ENCODE data around the gene SIGLEC5.
"Not testable (repeated sequence)": the region's sequence is repeated elsewhere in the genome, so short reads cannot be mapped to it uniquely, and the experiment has no call there.

The SIGLEC5 gene, protein sequence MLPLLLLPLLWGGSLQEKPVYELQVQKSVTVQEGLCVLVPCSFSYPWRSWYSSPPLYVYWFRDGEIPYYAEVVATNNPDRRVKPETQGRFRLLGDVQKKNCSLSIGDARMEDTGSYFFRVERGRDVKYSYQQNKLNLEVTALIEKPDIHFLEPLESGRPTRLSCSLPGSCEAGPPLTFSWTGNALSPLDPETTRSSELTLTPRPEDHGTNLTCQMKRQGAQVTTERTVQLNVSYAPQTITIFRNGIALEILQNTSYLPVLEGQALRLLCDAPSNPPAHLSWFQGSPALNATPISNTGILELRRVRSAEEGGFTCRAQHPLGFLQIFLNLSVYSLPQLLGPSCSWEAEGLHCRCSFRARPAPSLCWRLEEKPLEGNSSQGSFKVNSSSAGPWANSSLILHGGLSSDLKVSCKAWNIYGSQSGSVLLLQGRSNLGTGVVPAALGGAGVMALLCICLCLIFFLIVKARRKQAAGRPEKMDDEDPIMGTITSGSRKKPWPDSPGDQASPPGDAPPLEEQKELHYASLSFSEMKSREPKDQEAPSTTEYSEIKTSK

DNA sequence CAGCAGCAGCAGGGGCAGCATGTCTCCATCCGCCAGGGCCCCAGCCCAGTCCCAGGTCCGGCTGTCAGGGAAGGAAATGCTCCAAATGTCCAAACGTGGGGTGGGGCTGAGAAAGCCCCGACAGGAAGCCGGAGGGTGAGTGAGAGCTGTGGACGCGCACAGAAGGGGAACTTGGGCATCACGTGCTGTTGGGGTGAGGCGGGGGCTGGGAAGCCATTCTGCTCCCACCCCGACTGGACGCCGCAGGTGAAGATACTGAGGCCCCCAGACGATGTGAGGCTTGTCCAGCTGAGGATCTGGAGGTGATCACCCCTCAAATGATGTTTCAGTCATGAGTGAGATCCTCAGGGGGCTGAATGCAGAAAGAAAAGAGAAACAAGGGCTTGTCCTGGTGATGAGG lies at the start of gene SIGLEC5:
Gene SIGLEC5, minus strand, starts transcription at position 87 of the 400 bp plus-strand sequence. Its CDS starts 66 bp downstream, at position 21.
- DNase-seq (ENCODE audit: low read depth): not testable (repeated sequence)

DNA sequence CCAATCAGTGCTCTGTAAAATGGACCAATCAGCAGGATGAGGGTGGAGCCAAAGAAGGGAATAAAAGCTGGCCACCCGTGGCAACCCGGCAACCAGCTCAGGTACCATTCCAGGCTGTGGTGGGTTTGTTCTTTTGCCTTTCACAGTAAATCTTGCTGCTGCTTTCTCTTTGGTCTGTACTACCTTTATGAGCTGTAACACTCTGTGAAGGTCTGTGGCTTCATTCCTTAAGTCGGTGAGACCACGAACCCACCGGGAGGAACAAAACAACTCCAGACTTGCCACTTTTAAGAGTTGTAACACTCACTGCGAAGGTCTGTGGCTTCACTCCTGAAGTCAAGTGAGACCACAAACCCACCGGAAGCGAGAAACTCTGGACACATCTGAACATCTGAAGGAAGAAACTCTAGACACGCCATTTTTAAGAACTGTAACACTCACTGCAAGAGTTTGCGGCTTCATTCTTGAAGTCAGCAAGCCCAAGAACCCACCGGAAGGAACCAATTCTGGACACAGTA lies 46.4 kb upstream of the SIGLEC5 start:
- DNase-seq (ENCODE audit: low read depth): no peak

DNA sequence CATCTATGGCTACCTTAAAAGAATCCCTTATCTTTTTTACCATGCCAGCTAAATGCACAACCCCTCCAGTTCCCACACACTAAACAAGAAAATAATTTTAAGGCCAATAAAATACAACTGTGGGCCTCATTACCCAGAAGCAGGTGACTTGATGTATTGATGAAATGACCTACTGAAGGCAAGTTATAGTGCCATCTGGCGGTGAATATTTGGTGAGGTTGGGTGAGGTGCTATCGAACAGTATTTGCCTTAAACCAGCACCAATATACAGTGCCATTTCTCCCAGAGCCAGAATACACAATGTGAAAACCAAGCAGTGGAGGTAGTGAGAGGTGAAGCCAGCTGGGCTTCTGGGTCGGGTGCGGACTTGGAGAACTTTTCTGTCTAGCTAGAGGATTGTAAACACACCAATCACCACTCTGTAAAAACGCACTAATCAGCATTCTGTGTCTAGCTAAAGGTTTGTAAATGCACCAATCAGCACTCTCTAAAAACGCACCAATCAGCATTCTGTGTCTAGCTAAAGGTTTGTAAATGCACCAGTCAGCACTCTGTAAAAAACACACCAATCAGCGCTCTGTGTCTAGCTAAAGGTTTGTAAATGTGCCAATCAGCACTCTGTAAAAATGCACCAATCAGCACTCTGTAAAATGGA lies 45.8 kb upstream of the SIGLEC5 start:
- DNase-seq (ENCODE audit: low read depth): not testable (repeated sequence)

DNA sequence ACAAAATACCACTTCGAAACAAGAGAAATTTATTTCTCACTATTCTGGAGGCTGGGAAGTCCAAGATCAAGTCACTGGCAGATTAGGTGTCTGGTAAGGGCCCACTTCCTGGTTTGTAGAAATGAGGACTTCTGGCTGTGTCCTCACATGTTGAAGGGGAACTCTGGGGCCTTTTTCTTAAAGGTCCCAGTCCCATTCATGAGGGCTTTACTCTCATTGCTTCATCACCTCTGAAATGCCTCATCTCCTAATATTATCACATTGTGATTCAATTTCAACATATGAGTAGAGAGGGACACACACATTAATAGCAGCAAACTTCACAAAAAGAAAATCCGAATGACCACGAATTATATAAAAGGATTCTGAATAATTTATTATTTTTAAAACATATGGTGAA lies 38.0 kb upstream of the SIGLEC5 start:
- DNase-seq (ENCODE audit: low read depth): no peak

DNA sequence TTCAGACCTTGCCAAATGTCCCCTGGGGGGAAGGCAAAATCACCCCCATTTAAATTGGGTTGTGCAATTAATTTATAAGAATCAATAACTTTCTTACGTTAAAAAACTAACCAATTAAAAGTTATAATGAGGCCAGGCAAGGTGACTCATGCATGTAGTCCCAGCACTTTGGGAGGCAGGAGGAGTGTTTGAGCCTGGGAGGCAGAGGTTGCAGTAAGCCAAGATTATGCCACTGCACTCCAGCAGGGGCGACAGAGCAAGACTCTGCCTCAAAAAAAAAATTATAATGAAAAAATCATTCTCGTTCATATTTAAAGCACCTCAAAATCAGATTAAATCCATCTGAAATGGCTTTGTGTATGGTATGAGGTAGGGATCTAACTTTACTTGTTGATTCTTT lies 34.8 kb upstream of the SIGLEC5 start:
- no peak for DNase-seq (ENCODE audit: low read depth)

DNA sequence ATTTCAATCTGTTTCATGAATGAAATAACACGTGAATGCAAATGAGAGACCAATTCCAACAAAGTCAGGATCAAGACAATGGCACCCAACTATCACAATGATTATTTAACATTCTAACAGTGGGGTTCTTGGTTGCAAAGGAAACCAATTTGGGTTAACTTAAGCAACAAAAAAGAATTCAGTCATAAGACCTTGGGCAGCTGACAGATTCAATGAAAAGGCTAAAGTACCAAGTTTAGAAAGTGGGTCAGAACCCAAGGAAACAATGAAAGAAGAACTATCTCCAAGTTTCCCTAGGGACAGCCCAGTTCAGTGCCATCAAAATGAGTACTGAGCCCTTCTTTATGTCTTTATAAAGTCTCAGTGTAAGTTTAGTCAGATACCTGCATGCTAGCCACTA lies 33.9 kb upstream of the SIGLEC5 start:
- no peak for DNase-seq (ENCODE audit: low read depth)

DNA sequence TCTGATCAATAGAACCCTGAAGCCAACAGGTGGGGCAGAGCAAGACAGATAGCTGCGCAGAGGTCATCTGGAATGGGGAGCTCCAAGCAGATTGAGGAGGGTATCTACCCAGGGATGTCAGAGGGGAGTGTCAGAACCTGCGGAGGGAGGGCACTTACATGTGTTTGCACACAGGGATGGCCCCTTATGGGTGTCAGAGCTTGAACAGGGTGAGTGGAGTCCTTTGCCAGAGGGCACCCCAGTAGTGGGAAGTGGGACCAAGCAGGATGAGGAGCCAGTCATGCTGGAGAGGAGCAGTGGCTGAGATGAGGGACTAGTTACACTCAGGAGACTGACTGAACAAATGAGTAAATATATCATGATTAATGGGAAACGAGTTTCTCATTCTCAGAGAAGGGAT lies 33.4 kb upstream of the SIGLEC5 start:
- DNase-seq (ENCODE audit: low read depth): no peak

DNA sequence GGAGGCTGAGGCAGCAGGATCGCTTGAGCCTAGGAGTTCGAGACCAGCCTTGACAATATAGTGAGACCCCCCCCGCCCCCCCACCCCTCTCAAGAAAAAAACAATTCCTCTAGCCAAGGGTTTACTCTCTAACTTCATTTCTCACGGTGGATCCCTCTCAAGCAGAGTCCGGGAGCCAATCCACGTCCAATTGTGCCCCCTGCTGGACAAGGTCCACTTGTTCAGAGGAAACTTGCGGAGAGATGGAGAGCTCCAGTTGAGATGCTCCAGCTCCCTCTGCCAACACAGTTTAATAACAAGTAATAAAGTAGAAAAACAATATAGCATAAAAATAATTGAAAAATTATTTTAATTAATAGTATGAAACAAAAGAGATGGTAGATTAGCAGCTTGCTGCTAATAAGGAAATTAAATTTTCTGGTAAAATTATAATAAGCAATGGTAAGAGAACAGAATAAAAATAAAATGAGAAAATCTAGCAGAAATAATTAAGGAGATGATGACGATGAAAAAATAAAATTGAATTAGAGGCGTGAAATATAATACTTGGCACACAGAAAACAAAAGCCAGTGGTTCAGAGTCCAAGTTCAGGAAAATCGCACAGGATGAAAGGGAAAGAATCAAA lies 30.9 kb upstream of the SIGLEC5 start:
- DNase-seq (ENCODE audit: low read depth): peak; percentile 78

DNA sequence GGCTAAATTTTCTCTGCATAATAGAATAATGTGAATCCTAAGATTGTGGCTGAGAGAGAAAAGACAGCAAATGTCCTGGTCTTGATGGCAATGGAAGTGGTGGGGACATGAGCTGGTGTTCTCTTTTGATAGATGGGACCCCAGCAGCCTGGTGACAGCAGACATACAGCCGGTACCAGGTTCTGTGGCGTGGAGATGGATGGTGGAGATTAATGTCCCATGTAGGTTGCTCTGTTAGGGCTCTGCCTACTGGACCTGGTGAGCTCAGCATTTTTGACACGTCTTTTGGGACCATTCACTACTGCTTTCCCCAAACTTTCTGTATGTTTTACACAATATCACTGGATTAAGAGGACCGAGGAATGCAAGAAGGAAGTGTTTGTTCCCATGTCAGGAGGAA lies 24.6 kb upstream of the SIGLEC5 start:
- no peak for DNase-seq (ENCODE audit: low read depth)

DNA sequence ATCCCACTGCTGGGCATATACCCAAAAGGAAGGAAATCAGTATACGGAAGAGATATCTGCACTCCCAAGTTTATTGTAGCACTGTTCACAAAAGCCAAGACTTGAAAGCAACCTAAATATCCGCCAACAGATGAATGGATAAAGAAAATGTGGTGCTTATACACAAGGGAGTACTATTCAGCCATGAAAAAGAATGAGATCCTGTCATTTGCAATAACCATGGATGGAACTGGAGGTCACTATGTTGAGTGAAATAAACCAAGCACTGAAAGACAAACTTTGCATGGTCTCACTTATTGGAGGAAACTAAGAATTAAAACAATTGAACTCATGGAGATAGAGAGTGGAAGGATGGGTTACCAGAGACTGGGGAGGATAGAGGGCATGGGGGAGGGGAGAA lies 23.0 kb upstream of the SIGLEC5 start:
- DNase-seq (ENCODE audit: low read depth): no peak

DNA sequence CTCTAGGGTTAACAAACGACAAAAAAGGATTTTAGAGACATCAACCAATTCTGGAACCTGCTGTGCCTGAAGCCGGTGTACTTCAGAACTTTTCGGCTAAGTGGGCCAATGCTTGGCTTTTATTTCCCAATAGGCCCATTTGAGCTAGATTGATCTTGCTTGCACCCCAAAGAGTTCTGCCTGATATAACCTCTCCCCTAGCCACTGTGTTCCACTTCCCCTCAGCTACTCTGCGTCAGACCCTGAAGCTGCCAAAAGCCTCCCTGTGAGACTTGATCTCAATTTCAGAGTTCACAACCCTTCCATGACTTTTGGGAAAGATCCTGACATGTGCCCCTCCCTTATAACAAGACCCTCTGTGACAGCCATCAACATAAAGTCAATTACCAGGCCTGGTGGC lies 22.1 kb upstream of the SIGLEC5 start:
- no peak for DNase-seq (ENCODE audit: low read depth)

DNA sequence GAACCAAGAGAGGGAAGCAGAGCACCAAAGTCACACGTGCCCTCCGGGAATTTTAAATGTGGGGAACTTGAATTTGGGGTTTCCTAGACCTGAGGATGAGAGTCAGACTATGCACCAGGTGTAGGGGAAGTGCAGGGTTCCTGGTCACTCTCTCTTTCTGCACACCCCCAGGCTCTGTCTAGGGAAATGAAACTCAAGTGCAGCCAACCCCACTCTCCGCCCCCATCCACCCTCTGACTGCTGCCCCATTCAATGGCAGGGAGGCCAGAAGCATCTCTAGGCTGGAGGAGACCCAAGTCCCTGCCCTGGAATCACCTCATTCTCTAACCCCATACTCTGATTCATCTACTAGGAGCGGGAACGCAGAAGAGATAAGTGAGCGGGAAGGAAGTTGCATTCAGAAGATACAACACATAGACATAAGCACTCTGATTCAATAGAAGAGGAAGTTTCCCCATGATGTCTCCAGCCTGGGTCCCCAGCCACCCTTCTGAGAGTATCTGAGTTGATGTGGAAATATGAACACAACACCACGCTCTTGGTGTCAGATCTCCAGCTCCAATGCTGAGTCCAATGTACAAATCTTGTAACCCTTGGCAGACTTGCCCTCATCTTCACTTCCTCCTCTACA lies 21.1 kb upstream of the SIGLEC5 start:
- DNase-seq (ENCODE audit: low read depth): no peak

DNA sequence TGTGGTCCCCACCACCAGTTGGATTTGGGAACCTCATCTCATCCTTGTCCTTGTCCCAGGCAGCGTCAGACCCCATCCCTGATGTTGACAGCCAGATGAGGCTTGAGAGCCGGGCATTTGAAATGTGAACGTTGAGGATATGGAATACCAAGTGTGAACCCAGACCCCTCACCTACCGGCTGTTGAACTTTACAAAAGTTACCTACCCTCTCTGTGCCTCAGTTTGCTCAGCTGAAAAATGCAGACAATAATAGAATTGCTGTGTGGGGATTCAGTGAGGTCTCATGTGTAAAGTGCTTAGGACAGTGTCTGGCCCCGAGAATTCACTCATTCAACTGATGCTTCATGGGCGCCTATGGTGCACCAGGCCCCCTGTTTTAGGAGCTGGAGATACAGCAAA lies 17.1 kb upstream of the SIGLEC5 start:
- no peak for DNase-seq (ENCODE audit: low read depth)

DNA sequence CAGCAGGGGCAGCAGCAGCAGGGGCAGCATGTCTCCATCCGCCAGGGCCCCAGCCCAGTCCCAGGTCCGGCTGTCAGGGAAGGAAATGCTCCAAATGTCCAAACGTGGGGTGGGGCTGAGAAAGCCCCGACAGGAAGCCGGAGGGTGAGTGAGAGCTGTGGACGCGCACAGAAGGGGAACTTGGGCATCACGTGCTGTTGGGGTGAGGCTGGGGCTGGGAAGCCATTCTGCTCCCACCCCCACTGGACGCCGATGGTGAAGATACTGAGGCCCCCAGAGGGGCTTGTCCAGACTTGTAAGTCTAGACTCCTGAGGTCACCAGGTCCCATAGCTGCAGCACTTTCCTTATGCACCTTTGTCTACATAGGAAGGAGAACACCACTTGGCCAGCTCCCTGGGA lies 16.5 kb upstream of the SIGLEC5 start, which contains the start of gene SIGLEC14:
Gene SIGLEC14, minus strand, starts transcription at position 96 of the 400 bp plus-strand sequence. Its CDS starts 66 bp downstream, at position 30.
- peak; percentile 33 for DNase-seq (ENCODE audit: low read depth)

DNA sequence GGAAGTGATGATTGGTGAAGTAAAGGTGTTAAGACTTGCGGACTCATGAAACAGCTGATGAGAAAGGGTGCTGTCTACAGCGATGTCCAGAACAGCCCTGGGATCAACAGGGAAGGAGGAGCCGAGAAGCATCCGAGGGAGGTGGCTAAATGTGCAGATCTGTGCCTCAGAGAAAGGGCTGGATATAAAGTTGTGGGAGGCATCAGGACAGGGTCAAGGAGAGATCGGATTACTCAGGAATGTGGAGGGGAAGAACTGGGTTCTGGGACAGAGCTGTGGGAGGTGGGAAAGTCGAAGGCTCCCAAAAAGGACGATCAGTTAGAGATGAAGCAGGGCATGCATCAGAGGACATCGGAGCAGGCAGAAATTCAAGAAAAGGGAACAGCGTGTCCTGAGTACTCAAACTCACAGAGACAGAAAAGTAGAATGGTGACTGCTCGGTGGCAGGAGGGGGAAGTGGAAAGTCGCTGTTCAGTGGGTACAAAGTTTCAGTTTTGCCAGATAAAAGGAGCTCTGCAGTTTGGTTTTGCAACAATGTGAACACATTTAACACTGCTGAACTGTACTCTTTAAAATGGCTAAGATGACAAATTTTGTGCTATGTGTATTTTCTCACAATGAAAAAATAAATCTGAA lies 14.6 kb upstream of the SIGLEC5 start:
- no peak for DNase-seq (ENCODE audit: low read depth)

DNA sequence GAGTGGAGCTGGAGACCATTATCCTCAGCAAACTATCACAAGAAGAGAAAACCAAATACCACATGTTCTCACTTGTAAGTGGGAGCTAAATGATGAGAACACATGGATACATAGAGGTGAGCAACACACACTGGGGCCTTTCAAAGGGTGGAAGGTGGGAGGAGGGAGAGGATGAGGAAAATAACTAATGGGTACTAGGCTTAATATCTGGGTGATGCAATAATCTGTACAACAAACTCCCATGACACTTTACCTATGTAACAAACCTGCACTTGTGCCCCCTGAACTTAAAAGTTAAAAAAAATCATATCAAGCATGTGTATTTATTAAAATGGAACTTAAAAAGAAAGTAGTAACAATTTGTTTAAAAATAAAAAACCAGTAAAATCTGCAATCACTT lies 11.4 kb upstream of the SIGLEC5 start:
- DNase-seq (ENCODE audit: low read depth): no peak

DNA sequence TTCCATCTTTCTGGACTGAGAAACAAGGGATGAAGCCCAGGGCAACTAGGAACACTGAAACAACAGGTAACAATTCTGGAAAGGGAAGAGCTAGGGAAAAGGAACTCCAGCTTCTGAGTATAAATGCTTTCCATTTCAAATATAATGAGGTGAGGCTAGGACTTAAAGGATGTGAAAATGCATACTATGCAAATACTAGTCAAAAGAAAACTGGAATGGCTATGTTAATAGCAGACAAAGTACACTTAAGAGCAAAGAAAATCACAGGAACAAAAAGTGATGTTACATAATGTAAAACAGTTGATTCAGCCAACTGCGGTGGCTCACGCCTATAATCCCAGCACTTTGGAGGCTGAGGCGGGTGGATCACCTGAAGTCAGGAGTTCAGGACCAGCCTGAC lies 10.2 kb upstream of the SIGLEC5 start:
- no peak for DNase-seq (ENCODE audit: low read depth)

DNA sequence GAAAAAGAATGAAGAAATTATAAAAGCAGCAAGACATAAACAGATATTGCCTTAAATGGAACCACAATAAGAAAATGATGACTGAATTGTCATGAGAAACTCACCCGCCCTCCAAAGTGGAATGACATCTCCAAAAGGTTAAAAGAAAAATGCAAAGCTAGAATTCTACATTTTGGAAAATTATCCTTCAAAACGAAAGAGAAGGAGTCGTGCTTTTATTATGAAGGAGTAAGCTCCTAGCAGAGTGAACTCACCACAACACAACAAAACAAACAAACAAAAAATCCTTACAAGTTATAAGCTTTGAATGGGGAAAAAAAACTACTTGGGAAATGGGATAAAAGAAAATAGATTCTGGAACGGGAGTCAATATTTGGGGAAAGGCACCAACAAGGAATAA lies 9.7 kb upstream of the SIGLEC5 start:
- no peak for DNase-seq (ENCODE audit: low read depth)

DNA sequence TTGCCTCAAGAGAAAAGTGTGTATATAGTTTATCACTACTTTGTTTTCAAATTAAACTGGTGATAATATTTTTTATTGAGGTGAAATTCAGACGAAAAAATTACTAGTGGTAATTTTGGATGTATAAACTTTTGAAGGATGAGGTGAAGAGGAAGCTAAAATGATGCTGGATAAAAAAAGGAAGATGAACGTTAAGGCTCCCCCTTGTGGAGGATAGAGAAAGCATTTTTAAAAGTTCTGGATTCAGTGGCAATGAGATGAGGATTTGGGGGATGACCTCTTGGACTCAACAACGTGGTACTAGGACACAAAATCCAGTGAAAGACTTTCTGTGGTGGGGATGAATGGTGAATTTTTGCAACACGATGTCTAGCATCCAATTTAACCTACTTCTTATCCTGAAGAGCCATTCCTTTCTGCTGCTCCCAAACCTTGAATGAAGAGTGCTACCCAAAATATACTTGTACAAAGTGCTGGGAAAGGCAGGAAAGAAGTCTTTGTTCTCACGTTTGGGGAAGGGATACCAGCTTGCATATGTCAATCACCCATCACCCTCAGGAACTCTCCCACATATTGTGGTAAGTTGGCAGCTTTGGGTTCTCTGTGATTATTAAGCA lies 7.3 kb upstream of the SIGLEC5 start:
- peak; percentile 21 for DNase-seq (ENCODE audit: low read depth)

DNA sequence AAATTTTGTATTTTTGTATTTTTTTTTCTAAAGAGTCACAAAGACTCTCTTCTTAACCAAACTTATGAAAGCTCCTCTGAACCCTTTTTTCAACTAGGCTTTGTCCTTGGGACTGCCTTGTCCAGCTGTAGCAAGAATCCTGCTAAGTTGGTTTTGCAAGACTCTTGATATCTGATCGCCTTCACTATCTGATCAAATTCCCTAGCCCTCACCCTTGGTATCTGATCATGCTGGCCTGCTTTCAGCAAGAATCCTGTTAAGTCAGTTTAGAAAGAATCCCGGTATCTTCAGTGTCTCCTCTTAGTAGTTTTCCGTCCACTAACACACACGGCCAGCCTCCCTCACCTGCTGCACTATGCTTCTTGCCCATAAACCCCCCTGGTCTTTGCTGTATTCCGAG lies 1.9 kb upstream of the SIGLEC5 start:
- no peak for DNase-seq (ENCODE audit: low read depth)

Data from CMK (cell line).